ENCODE data around the gene ITPR1. TPM values are rescaled to one million over a fixed set of nuclear protein-coding genes. Genes with fewer than 3 reads are reported as not detected.

Gene ITPR1
- total and polyA plus RNA-seq, 10 of the 15 experiments (the other 5 are each of a cell fraction or from before 2014, with no cell fraction given), result 12.2 to 239 (median 28.4) TPM

- TF ChIP-seq CTCF (IDR thresholded peaks at IDR 0.05 in 2 of 3, conservative IDR thresholded peaks at IDR 0.05 in 1 of 3; ENCODE audit: control insufficient read depth in 2 of 3, extremely low read depth in 1 of 3, insufficient read depth in 1 of 3, low read depth in 3 of 3, low read length in 3 of 3), result no peak
- no peak for TF ChIP-seq POLR2AphosphoS5 (IDR thresholded peaks at IDR 0.05; ENCODE audit: low read length)
- TF ChIP-seq MYB (IDR thresholded peaks at IDR 0.05; ENCODE audit: borderline replicate concordance, low read depth, low read length), result no peak
- TF ChIP-seq LARP7 (IDR thresholded peaks at IDR 0.05), result no peak
- TF ChIP-seq USF2 (IDR thresholded peaks at IDR 0.05; ENCODE audit: borderline replicate concordance, low read depth, low read length), result no peak
Observed at GRCh38 chr3:4814305-4814903, 321.3 kb downstream of the ITPR1 start (continued).

GRCh38 chr3:4814904-4815574, 321.9 kb downstream of the ITPR1 start:
- Histone ChIP-seq H3K27ac (ENCODE audit: control insufficient read depth, insufficient read depth) (no peak overlapping the region), H3K4me1 (ENCODE audit: control insufficient read depth, insufficient read depth, low read length) (no peaks in the 10 kb centered on the region), H3K36me3 (ENCODE audit: control insufficient read depth in 2 of 2, insufficient read depth in 2 of 2, low read length in 1 of 2) (peaks cover 11 to 34% of the 10 kb centered on the region in 2 experiments; a peak in 3 of 4 replicates), H2AFZ (ENCODE audit: control insufficient read depth, low read depth, low read length) (no peak overlapping the region), H4K20me1 (ENCODE audit: control insufficient read depth, insufficient read depth) (no peaks in the 10 kb centered on the region), H3K4me2 (ENCODE audit: control insufficient read depth, insufficient read depth) (no peak overlapping the region), H3K79me2 (ENCODE audit: control insufficient read depth, insufficient read depth, low read length) (no peaks in the 10 kb centered on the region), H3K9me3 (replicated peaks; ENCODE audit: control insufficient read depth, insufficient read depth, low read length) (no peaks in the 10 kb centered on the region; the same call in 2 of the 3 replicates), H3K9ac (ENCODE audit: control insufficient read depth, insufficient read depth, low read length) (no peak overlapping the region), H3K27me3 (replicated peaks in 1 of 2; ENCODE audit: control insufficient read depth in 2 of 2, insufficient read depth in 2 of 2, low read length in 1 of 2) (no peaks in the 10 kb centered on the region), H3K4me3 (no peak overlapping the region)
- ChIA-PET POLR2A (interaction anchor here (0.6 to 1.2 kb wide), 2 partner anchors 30 to 166 kb away, joined by 3 to 4 read pairs; no protein-coding TSS in a partner anchor), SMC1A (ENCODE audit: uncharacterized antibody, unreplicated experiment) (interaction anchor here (1.2 to 2.1 kb wide), 6 partner anchors 9 to 161 kb away, joined by 3 to 11 read pairs (median 6); no protein-coding TSS in a partner anchor), CTCF (interaction anchor here (1.1 to 1.6 kb wide), 3 partner anchors 104 to 296 kb away, joined by 4 to 6 read pairs (median 5); no protein-coding TSS in a partner anchor), RAD21 (ENCODE audit: unreplicated experiment) (no interaction called here)
- WGBS (ENCODE audit: insufficient coverage, insufficient replicate concordance, low lambda C conversion rate, missing lambda C conversion rate), result 95% methylated on average over 13 of the region's 13 CpGs
- no TSS peak for BruUV-seq (replicated peaks)
- in situ Hi-C loops (cut with MboI), result no loop called here
- ATAC-seq (no peak), DNase-seq (ENCODE audit: low read depth, low spot score) (no peak), FAIRE-seq (no peak)
- intact Hi-C loops (cut with micrococcal nuclease; ENCODE audit: unreplicated experiment), result no loop called here
- TF ChIP-seq ZNF687 (IDR thresholded peaks at IDR 0.05) (no peak), ZNF207 (IDR thresholded peaks at IDR 0.05; ENCODE audit: borderline replicate concordance) (no peak)

Measured in GM12878 (cell line).